DMS153 treated with DMSO at 0.1 percent for 48 hours (cell line): ENCODE measurements around the gene RIMBP2.
"Not testable (repeated sequence)": the region's sequence is repeated elsewhere in the genome, so short reads cannot be mapped to it uniquely, and the experiment has no call there.

ENCODE experiments used
- DNase-seq: peaks from one replicate; lab custom pipeline; 2025; ENCODE audit not compliant: unreplicated experiment; lab: John Stamatoyannopoulos, UW

RIMBP2 gene

GRCh38 chr12:130606231-130606630, 109.9 kb downstream of the RIMBP2 start:
- DNase-seq: no peak

GRCh38 chr12:130603396-130603965, 112.6 kb downstream of the RIMBP2 start:
- no peak for DNase-seq

- DNase-seq: no peak
Measured at GRCh38 chr12:130602251-130602650, 113.8 kb downstream of the RIMBP2 start.

- no peak for DNase-seq
Measured at GRCh38 chr12:130601327-130601726, 114.8 kb downstream of the RIMBP2 start.

GRCh38 chr12:130596241-130596640, 119.9 kb downstream of the RIMBP2 start:
- DNase-seq: no peak

- DNase-seq: no peak
Measured at GRCh38 chr12:130595566-130595965, 120.5 kb downstream of the RIMBP2 start.

- DNase-seq: no peak
Measured at GRCh38 chr12:130593056-130593455, 123.0 kb downstream of the RIMBP2 start.

GRCh38 chr12:130592641-130593040, 123.5 kb downstream of the RIMBP2 start:
- DNase-seq: no peak

GRCh38 chr12:130591736-130592135, 124.4 kb downstream of the RIMBP2 start:
- DNase-seq: no peak

GRCh38 chr12:130590685-130591084, 125.4 kb downstream of the RIMBP2 start:
- no peak for DNase-seq

GRCh38 chr12:130589540-130590317, 126.4 kb downstream of the RIMBP2 start:
- DNase-seq: no peak

- DNase-seq: no peak
Measured at GRCh38 chr12:130588696-130589539, 127.2 kb downstream of the RIMBP2 start.

- no peak for DNase-seq
Measured at GRCh38 chr12:130587966-130588365, 128.1 kb downstream of the RIMBP2 start.

- not testable (repeated sequence) for DNase-seq
Measured at GRCh38 chr12:130584475-130584874, 131.6 kb downstream of the RIMBP2 start.

GRCh38 chr12:130583800-130584199, 132.3 kb downstream of the RIMBP2 start:
- DNase-seq: no peak

- DNase-seq: no peak
Measured at GRCh38 chr12:130583317-130583716, 132.8 kb downstream of the RIMBP2 start.

- DNase-seq: no peak
Measured at GRCh38 chr12:130582286-130582685, 133.8 kb downstream of the RIMBP2 start.

GRCh38 chr12:130581782-130582181, 134.3 kb downstream of the RIMBP2 start:
- no peak for DNase-seq

- DNase-seq: no peak
Measured at GRCh38 chr12:130579231-130579630, 136.9 kb downstream of the RIMBP2 start.

GRCh38 chr12:130577351-130577750, 138.7 kb downstream of the RIMBP2 start:
- DNase-seq: no peak

- DNase-seq: no peak
Measured at GRCh38 chr12:130576371-130576816, 139.7 kb downstream of the RIMBP2 start.

- no peak for DNase-seq
Measured at GRCh38 chr12:130574402-130574801, 141.7 kb downstream of the RIMBP2 start.
